Kidney (tissue), 14 donors: Measurements from ENCODE around the gene ZNF750. TPM values are rescaled to one million over a fixed set of nuclear protein-coding genes. Genes with fewer than 3 reads are reported as not detected.

ENCODE experiments used
- DNase-seq, 5 donors: peaks; one replicate each; pipeline ENCODE4 v3.0.0-alpha.2; 2013 to 2020
- FAIRE-seq: peaks from 2 replicates; lab custom pipeline; 2012; peaks lifted over from hg19 to GRCh38; lab: Jason Lieb, UNC
- H3K27ac ChIP-seq, 2 donors: one replicate each; pipeline ENCODE4 v1.7.0; 2013; ENCODE audit warnings: low read depth in 2 of 2, low read length in 2 of 2, inconsistent platforms in 1 of 2
- H3K27me3 ChIP-seq: one replicate; pipeline ENCODE4 v1.7.1; 2013; ENCODE audit warnings: low read length, inconsistent platforms; ENCODE audit not compliant: control insufficient read depth, insufficient read depth
- H3K36me3 ChIP-seq, 3 donors: one replicate each; pipeline versions ENCODE4 v1.7.0 to v1.7.1; 2013; ENCODE audit warnings: low read length in 3 of 3, control low read depth in 1 of 3, inconsistent platforms in 1 of 3; ENCODE audit not compliant: insufficient read depth in 3 of 3, control insufficient read depth in 2 of 3
- H3K4me1 ChIP-seq, 3 donors: one replicate each; pipeline versions ENCODE4 v1.7.0 to v1.7.1; 2013; ENCODE audit warnings: low read length in 3 of 3, inconsistent platforms in 1 of 3, low read depth in 1 of 3; ENCODE audit not compliant: control insufficient read depth in 2 of 3, insufficient read depth in 2 of 3
- H3K4me3 ChIP-seq, 3 donors: one replicate each; pipeline versions ENCODE4 v1.7.0 to v1.8.1; 2013; ENCODE audit warnings: low read length in 3 of 3, control low read depth in 1 of 3, inconsistent platforms in 1 of 3
- H3K9ac ChIP-seq, 3 donors: one replicate each; pipeline versions ENCODE4 v1.7.0 to v1.7.1; 2013; ENCODE audit warnings: low read length in 3 of 3, control low read depth in 1 of 3, inconsistent platforms in 1 of 3
- H3K9me3 ChIP-seq, 3 donors: one replicate each; pipeline versions ENCODE4 v1.7.0 to v1.7.1; 2013; ENCODE audit warnings: low read length in 3 of 3, control low read depth in 1 of 3, inconsistent platforms in 1 of 3; ENCODE audit not compliant: control insufficient read depth in 2 of 3, insufficient read depth in 1 of 3
- intact Hi-C: fragments of 100-400 bp; cut with DNase I; formaldehyde crosslinking; loops from one replicate; pipeline ENCODE4 v1.11.1; 2022
- polyA plus RNA-seq: library from polyadenylated mRNA; stranded (reverse); fragments of 350-450 nt; fragmentation: Illumina TruSeq; extraction: RNeasy Lipid Tissue Mini Kit (QIAGEN cat#74804); gene quantifications from one replicate; pipeline ENCODE4 v1.2.3, GENCODE V29; 2014; ENCODE audit warnings: low read depth, low replicate concordance; ENCODE audit not compliant: insufficient read depth
- total RNA-seq: library from RNA; stranded (reverse); fragmentation: NEBNext Ultra II Directional; extraction: Animal tissue kit (Norgen Biotek cat#: 25700); gene quantifications from one replicate; pipeline ENCODE4 v1.2.1, GENCODE V29; 2021
- TF ChIP-seq, protein P1 (sequence below): IDR thresholded peaks from 3 replicates; pipeline ENCODE4 v1.5.1; 2012; ENCODE audit warnings: mild to moderate bottlenecking, moderate library complexity, borderline replicate concordance; ENCODE audit not compliant: insufficient read depth; ENCODE audit errors: extremely low read depth
- donor health status: control.
- donor health status: control.
- donor health status: control.
- donor health status: control.
- donor health status: control.
- donor health status: DM: yes; HTN: yes; CAD: no.
- donor health status: Normal renal cell carcinoma (clear cell type).

ZNF750 gene
- total and polyA plus RNA-seq, 2 donors from 2014 or later, result 0.25 to 0.30 TPM

DNA sequence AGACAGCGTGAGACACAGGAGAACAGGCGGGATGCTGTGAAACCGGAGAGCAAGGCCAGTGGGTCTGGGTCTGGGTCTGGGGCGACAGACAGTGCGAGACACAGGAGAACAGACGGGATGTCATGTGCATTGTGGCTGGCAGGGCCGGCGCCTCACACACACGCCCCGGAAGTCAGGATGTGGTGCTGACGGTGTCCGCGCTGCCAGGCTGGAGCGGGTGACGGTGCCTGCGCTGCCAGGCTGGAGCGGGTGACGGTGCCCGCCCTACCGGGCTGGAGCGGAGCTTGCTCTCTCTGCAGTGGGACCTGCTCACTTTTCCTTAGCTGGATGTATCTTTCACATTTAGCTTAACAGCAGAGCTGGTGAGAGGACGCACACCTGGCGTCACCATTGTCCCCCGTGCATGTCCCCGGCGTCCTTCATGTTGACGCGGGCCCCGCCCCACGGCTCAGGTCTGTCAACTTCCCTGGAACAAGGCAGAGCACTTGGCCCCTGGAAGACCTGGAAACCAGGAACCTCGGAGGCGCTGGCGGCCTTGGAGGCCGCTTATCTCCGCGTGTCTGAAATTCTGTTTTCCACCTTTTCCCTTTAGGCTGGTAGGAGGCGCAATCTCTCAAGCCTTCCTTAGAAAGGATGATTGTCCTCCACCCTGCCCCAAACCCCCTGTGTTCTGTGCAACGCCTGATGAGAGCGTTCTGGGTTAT, 43.0 kb upstream of the ZNF750 start:
- peaks cover 5 to 20% (median 12%) of the 10 kb centered on the region in 3 donors for H3K4me1 ChIP-seq
- peak overlapping the region; percentile 28 to 63 for H3K27ac ChIP-seq
- no peak overlapping the region for H3K9ac ChIP-seq
- TF ChIP-seq, protein P1, sequence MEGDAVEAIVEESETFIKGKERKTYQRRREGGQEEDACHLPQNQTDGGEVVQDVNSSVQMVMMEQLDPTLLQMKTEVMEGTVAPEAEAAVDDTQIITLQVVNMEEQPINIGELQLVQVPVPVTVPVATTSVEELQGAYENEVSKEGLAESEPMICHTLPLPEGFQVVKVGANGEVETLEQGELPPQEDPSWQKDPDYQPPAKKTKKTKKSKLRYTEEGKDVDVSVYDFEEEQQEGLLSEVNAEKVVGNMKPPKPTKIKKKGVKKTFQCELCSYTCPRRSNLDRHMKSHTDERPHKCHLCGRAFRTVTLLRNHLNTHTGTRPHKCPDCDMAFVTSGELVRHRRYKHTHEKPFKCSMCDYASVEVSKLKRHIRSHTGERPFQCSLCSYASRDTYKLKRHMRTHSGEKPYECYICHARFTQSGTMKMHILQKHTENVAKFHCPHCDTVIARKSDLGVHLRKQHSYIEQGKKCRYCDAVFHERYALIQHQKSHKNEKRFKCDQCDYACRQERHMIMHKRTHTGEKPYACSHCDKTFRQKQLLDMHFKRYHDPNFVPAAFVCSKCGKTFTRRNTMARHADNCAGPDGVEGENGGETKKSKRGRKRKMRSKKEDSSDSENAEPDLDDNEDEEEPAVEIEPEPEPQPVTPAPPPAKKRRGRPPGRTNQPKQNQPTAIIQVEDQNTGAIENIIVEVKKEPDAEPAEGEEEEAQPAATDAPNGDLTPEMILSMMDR, result no peak
- H3K27me3 ChIP-seq, result no peaks in the 10 kb centered on the region
- no peak for FAIRE-seq
- H3K4me3 ChIP-seq, result no peak overlapping the region
- DNase-seq, result peak in 1 of 5 donors; percentile 79
- intact Hi-C loops, result no loop called here
- H3K36me3 ChIP-seq, result no peaks in the 10 kb centered on the region
- H3K9me3 ChIP-seq, result no peaks in the 10 kb centered on the region

DNA sequence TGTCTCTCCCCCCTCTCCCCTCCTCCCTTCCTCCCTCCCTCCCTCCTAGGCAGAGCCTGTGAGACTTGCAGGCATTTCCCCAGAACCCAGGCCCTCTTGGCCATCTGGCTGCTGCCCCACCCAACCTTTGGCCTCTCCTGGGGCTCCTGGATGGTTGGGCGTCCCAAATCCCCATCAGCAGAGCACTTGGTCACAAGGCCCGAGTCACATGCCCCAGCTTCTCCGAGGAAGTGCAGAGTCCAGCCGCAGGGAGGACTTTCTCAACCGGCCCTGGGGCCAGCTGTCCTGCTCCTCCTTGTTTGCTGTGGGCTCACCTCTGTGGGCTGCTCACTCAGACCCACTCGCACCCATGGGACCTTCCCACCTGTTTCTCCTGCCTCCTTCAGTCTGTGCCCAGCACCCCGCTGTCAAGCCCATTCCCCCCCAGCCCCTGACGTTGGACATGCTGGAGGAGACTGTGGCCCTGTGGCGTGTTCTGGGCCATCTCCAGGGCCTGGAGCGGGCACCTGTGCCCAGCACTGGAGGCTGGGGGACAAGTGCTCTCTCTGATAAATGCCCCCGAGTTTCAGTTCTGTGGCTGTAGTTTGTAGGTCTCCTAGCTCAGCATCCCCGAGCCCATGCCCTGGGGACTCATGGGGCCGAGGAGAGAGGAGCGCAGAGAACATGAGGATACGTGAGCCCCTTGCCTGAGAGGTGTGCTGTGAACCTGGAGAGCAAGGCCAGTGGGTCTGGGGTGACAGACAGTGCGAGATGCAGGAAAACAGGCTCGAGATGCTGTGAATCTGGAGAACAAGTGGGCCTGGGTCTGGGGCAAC, 42.3 kb upstream of the ZNF750 start:
- peaks cover 5 to 20% (median 12%) of the 10 kb centered on the region in 3 donors for H3K4me1 ChIP-seq
- no peak overlapping the region for H3K4me3 ChIP-seq
- TF ChIP-seq, protein P1, result no peak
- no peaks in the 10 kb centered on the region for H3K36me3 ChIP-seq
- intact Hi-C loops, result no loop called here
- no peaks in the 10 kb centered on the region for H3K9me3 ChIP-seq
- H3K27ac ChIP-seq, result peak overlapping the region; percentile 28 to 63
- no peak for FAIRE-seq
- peak in 2 of 5 donors; percentile 48 to 80 for DNase-seq
- no peak overlapping the region for H3K9ac ChIP-seq
- no peaks in the 10 kb centered on the region for H3K27me3 ChIP-seq

DNA sequence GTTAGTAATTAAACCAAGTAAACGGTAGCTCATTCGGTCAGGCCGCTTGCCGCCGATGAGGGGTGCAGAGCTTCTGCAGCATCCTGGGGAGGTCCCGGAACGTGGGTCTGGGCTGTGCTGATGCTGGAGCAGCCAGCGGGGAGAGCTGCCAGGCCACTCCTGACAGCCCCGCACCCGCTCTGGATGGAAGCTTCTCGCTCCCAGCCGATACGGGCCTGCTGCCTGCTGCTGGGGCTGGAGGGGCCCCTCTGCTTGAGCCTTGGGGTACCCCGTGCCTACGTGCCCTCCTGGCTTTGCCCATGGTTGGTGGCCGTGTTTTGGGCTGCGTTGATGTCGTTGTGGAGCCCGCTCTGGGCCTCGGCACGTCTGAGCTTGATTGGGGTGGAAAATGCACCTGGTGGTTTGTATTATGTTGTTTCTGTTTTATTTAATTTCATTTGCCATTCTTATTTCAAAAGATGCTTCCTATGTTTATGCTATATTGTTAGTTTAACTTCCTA, 41.6 kb upstream of the ZNF750 start:
- TF ChIP-seq, protein P1, result no peak
- FAIRE-seq (no peak), DNase-seq (peak in 1 of 5 donors; percentile 67)
- Histone ChIP-seq H3K4me1 (peaks cover 5 to 20% (median 12%) of the 10 kb centered on the region in 3 donors), H3K4me3 (no peak overlapping the region), H3K27ac (no peak overlapping the region), H3K9ac (no peak overlapping the region), H3K27me3 (no peaks in the 10 kb centered on the region), H3K9me3 (no peaks in the 10 kb centered on the region), H3K36me3 (no peaks in the 10 kb centered on the region)
- intact Hi-C loops, result no loop called here
